GM20000 (cell line): ENCODE results near the gene MIPOL1.

Experiments used
- DNase-seq: peaks from one replicate; pipeline ENCODE4 v3.0.0; 2012; ENCODE audit warnings: low spot score
- CTCF ChIP-seq: IDR thresholded peaks from 2 replicates; pipeline ENCODE4 v1.5.1; 2012; ENCODE audit warnings: mild to moderate bottlenecking, control low read depth; ENCODE audit errors: extremely low read depth, missing control alignments

Gene MIPOL1

GRCh38 chr14:37397941-37398215, 200.1 kb downstream of the MIPOL1 start:
- DNase-seq: no peak
- no peak for TF ChIP-seq CTCF

- no peak for TF ChIP-seq CTCF
- DNase-seq: no peak
Observed at GRCh38 chr14:37399517-37399916, 201.8 kb downstream of the MIPOL1 start.

- DNase-seq: no peak
- TF ChIP-seq CTCF: no peak
Observed at GRCh38 chr14:37401093-37401492, 203.4 kb downstream of the MIPOL1 start.

GRCh38 chr14:37403626-37404025, 205.9 kb downstream of the MIPOL1 start:
- DNase-seq: no peak
- TF ChIP-seq CTCF: no peak

GRCh38 chr14:37406095-37406494, 208.4 kb downstream of the MIPOL1 start:
- no peak for DNase-seq
- TF ChIP-seq CTCF: no peak

GRCh38 chr14:37411079-37411735, 213.5 kb downstream of the MIPOL1 start:
- TF ChIP-seq CTCF: no peak

GRCh38 chr14:37413050-37413449, 215.3 kb downstream of the MIPOL1 start:
- TF ChIP-seq CTCF: no peak
- DNase-seq: no peak

More at GRCh38 chr14:37411079-37411735, 213.5 kb downstream of the MIPOL1 start:
- DNase-seq: no peak
